NCI-H345 treated with DMSO at 0.1 percent for 48 hours (cell line): Measurements from ENCODE around the gene RNF31.

Source experiments
- DNase-seq: peaks from one replicate; lab custom pipeline; 2025; ENCODE audit not compliant: unreplicated experiment; lab: John Stamatoyannopoulos, UW

Gene RNF31

GRCh38 chr14:24159777-24160498 lies 12.6 kb downstream of the RNF31 start:
- DNase-seq: no peak

- no peak for DNase-seq
Measured at GRCh38 chr14:24160499-24160849, 13.2 kb downstream of the RNF31 start.

DNA sequence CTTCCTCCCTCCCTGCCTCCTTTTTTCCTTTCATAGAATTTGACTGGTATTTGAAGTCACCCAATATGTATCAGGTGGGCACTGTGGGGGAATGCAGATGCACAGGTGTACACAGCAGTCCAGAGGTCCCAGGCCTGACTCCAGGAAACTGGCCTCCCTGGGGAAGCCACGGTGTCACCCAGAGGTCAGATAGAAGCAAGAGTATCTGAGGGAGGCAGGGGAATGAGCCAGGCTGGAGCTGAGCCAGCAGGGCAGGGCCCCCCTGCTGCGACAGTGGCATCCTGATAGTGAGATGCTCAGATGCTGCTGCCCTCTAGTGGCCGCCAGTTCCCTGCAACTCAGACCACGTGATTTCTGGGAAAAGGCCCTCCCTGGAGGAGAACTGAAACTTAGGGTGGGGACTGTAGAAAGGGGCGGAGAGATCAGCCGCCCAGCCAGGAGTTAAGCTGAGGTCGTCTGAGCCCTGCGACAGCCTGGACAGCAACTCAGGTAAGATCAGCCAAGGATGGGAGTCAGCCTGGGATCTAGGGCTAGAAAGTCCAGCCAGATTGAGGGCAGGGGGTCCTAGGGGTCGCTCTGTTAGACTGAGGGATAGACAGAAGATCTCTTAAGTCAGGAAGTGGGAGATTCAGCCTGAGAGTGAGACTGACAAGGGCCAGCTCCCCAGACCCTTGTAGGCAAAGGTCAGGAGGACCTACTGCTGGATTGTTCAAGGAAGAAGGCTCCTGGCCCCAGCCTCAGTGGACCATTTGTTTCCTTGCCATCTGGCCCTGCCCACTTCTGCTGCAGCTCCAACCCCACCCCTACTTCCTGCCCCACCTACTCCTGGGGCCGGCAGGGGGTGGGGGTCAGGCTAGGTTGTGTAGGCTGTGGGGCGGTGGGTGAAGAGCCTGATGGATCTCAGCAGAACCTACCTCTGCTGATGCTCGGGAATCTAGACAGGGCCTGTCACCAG lies 13.8 kb downstream of the RNF31 start, which contains the start of gene IRF9:
IRF9 (plus strand) TSS at position 416 of the 955 bp plus-strand sequence. CDS start 880 bp downstream, outside the sequence.
- peak; percentile 86 for DNase-seq

DNA sequence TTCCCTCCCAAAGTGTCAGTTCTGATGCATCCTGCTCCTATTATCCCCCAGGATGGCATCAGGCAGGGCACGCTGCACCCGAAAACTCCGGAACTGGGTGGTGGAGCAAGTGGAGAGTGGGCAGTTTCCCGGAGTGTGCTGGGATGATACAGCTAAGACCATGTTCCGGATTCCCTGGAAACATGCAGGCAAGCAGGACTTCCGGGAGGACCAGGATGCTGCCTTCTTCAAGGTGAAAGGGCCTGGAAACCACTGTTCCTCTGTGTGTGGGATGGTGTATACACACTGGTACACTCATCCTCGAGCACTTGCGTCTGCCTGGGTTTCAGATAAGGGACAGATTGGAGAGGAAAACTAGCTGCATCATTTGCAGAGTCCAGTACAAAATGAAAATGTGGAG lies 14.8 kb downstream of the RNF31 start:
- DNase-seq: no peak

DNA sequence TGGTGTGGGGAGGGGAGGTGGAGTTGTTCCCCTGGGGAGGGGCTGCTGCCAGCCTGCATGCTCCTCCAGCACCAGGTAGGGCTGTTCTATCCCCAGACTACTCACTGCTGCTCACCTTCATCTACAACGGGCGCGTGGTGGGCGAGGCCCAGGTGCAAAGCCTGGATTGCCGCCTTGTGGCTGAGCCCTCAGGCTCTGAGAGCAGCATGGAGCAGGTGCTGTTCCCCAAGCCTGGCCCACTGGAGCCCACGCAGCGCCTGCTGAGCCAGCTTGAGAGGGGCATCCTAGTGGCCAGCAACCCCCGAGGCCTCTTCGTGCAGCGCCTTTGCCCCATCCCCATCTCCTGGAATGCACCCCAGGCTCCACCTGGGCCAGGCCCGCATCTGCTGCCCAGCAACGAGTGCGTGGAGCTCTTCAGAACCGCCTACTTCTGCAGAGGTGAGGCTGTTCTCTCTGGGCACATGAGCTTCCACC lies 17.3 kb downstream of the RNF31 start:
- DNase-seq: no peak

GRCh38 chr14:24165785-24166184 lies 18.5 kb downstream of the RNF31 start:
- DNase-seq: no peak

DNA sequence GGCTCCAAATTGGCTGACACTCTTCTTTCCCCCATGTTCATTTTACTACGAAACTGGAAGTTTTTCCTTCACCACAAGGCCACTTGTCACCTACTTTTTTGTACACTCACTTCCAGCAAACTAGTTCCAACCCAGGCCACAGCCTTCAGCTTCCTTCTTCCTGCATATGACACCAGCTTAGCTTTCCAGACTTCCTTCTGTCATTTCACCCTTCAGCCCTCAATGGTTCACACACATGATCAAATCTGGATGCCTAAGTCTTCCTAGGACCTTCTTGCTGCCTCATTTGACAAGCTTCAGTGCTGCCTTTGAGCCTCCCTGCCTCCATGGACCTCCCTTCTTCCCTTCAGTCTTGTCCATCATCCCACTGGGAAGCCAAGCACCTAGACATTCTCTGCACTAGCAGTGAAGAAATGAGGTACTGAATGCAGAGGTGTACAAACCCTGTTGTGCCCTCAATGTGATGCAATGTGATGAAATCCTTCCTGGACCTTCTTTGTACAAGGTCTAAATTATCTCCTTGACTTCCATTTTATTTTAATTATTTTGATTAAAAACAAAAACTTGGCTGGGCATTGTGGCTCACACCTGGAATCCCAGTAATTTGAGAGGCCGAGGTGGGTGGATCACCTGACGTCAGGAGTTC lies 20.3 kb downstream of the RNF31 start:
- no peak for DNase-seq

- peak; percentile 74 for DNase-seq
Measured at GRCh38 chr14:24171422-24172260, 24.3 kb downstream of the RNF31 start, which contains the start of gene REC8. Gene REC8, plus strand, starts transcription at chr14:24172080. Its CDS starts 473 bp downstream, at chr14:24172553.

DNA sequence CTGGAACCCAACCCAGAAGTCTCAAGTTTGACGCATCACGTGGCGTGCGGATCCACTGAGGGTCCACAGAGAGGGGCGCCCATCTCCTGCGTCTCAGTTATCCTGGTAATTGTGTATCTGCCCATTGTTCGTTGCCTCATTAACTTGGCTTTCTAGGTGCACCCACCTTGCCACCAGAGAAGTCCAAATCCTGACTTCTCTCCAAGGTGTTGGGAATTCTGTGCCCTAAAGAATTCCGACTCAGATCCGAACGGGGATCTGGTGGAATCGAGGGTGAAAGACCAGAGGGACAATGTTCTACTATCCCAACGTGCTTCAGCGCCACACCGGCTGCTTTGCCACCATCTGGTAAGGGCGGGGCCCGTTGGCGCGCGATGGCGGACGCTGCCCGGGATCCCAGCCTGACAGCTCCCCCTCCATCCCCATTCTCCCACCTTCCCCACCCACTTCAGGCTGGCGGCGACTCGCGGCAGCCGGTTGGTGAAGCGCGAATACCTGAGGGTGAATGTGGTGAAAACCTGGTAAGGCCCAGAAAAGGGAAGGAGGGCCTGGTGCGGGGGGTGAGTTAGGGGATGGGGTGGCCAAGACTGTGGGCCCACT lies 25.1 kb downstream of the RNF31 start:
- no peak for DNase-seq

- DNase-seq: no peak
Measured at GRCh38 chr14:24172871-24173281, 25.6 kb downstream of the RNF31 start.

- DNase-seq: no peak
Measured at GRCh38 chr14:24176599-24176998, 29.3 kb downstream of the RNF31 start.

DNA sequence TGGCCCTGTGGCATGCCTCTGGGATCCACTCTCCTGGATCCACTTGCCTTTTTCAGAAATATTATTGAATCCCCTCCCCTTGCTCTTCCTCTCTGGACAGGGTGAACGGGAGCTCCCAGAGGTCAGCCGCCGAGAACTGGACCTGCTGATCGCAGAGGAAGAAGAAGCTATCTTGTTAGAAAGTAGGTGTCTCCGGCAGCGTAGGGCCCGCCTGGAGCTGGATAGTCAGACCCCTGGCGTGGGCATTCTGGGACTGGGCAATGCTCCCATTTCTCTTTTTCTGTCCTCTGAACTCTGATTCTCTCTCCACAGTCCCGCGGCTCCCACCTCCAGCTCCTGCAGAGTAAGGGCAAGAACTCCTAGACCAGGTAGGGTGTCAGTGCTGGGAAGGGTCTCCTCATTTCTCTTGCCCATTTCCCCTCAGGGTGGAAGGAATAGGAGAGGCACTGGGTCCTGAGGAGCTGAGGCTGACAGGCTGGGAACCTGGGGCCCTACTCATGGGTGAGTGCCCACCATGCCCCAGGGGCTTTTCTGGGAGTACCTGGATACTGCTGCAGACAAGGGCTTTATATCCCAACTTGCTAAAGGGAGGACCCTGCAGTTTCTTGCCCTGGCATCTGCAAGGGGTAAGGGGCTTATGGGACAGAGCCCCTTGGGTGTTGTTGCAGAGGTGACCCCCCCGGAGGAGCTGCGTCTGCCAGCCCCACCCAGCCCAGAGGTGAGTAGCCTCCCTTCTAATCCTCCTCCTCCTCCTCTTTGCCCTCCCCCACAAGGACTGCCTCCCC lies 29.9 kb downstream of the RNF31 start:
- no peak for DNase-seq

GRCh38 chr14:24177891-24178290 lies 30.6 kb downstream of the RNF31 start:
- no peak for DNase-seq

- DNase-seq: no peak
Measured at GRCh38 chr14:24178399-24179178, 31.3 kb downstream of the RNF31 start.

GRCh38 chr14:24179294-24179960 lies 32.1 kb downstream of the RNF31 start:
- no peak for DNase-seq

GRCh38 chr14:24179961-24180796 lies 32.9 kb downstream of the RNF31 start:
- no peak for DNase-seq
